GM18517 (cell line): Measurements from ENCODE around the gene LRRC18.

Experiments used
- ATAC-seq: cut with Tn5 transposase; IDR thresholded peaks from one replicate; pipeline ENCODE4 v1.9.1; 2021; ENCODE audit warnings: mild to moderate bottlenecking, moderate library complexity; ENCODE audit not compliant: unreplicated experiment

Gene LRRC18

DNA sequence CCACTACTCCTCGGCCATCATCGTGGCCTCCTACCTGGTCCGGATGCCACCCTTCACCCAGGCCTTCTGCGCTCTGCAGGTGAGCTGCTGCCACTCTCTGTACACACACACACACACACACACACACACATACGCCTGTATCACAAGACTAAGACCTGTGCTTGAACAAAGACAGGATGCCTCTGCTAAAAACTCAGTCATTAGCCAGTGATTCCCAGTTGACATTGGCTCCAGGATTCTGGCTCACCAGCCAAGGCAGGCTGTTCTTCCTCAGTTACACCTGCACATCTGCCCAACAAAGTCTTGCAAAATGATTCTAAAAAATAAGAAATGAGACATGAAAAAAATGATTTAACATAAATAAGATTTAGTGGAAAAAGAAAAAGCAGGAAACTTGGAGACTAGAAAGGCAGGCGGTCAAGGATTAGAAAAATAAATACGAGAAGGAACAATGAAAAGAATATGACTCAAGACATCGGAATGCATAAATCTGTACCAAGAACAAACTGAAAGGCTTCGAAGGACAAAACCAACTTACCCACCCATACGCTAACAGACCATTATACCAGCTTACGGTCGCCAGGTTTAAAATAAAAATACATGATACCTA is 7.4 kb upstream of the LRRC18 start:
- no peak for ATAC-seq

DNA sequence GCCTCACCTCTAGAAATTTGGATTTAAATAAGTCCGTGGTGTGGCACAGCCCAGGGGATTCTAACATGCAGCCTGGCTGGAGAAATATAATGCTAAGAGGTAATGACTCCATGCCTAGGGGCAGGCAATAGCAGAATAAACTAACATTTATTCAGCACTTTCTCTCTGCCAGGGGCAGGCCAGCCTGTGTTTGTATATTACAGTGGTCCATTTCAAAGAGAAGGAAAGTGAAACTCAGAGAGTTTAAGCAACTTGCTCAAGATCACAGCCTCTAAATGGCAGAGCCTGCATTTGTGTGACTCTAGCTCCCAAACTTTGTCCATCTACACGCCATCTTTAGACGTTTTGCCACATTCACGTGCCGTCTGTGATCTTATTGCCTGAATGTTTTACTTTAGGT is 6.7 kb upstream of the LRRC18 start:
- ATAC-seq = no peak

DNA sequence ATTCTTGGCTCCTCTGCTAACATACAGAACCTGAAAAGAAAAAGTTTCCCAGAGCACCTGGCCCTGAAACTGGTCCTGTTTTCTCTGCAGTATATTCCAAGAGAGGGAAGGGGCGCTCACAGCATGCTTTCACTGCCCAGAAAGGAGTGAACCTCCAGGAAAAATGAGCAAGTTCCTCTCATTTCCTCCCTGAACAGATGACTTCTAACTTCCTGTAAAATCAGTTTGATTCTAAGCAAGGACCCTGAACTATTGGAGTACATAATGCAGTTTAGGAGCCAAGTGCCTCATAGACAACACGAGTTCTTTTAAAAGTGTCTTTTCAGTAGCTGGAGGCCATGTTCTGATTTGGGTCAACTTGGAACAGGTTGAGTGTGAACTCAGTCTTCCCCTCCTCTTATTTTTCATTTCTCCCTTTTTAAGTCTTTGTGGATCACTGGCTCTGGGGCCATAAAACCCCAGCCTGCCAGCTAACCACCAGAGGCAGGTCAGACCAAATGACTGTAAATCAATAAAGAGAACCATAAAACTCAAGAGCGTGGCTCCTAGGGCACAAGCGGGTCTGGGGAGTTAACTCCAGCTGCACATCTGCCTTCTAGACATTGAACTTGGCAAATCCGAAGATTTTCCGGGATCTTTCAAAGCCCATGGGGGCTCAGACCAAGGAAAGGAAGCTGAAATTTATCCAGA is 5.9 kb upstream of the LRRC18 start:
- no peak for ATAC-seq

DNA sequence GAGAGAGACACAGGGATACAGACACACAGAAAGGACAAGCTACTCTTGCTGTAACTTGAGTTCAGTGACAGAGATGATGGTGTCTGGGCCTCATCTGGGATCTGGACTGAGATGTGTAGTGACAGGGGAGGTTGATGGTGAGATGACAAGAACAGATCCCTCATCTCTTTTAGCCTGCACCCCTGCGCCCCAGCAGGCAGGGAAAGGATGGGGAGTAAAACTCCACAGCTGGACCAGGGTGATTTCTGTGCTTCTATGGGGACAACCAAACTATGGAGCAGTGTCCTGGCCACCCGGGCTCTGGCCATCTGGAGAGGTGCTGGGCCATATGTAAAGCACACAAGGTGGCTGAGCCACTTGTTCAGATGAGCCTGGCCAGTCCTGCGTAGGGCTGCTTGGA is 4.5 kb upstream of the LRRC18 start:
- ATAC-seq = no peak

DNA sequence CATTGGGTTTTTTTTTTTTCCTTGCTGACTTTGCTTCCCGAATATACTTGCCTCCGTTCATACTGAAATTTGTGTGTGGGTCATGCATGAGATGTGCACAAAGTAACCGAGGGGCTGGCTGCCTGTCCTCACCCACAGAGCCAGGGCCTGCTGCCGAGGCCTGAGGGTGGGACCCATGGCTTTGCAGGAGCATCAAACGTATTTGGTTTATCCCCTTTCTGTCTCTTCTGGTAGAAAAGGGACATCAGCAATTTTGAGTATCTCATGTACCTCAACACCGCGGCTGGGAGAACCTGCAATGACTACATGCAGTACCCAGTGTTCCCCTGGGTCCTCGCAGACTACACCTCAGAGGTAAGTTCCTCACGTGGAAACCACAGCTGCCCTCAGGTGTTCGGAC is 3.5 kb upstream of the LRRC18 start:
- no peak for ATAC-seq

DNA sequence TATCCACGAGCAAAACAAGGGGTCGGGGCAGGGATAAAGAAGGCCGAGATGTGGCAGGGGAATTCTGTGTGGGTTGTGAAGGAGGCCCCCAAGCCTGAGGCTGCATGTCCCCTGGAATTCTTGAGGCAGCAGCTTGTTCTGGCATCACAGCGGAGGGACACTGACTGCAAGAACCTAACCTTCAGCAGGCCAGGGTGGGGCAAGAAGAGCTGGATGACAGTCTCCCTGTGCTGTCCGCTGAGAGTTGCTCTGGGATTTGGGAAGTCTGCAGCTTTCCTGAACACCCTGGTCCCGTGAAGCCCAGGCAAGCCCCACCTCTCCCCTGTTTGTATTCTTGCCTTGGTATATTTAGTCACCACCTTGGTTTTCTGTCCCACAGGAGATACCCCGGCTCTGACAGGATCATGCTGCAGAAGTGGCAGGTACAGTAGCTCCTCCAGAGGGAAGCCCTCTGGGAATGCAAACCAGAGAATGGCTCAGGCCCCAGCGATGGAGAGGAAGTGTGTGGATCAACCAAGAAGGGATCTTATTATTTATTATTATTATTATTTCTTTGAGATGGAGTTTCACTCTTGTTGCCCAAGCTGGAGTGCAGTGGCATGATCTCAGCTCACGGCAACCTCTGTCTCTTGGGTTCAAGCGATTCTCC is 1.9 kb upstream of the LRRC18 start:
- no peak for ATAC-seq

DNA sequence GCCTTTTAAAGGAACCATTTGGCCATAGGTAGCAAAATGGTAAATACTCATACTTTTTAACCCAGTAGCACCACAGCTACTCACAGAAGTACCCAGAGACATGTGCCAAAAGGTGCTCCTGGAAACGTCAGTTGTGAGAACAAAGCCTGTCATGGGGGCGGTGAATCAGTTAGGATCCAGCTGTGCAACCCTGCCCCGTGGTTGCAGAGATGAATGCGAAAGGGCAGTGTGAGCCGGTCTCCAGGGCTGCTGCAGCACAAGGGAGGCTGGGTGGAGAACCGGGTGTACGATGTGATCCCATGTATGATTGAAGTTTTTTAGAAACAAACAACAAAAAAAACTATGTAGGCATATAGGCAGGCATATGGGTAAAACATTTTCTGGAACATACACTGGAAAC is 1.3 kb upstream of the LRRC18 start:
- no peak for ATAC-seq

DNA sequence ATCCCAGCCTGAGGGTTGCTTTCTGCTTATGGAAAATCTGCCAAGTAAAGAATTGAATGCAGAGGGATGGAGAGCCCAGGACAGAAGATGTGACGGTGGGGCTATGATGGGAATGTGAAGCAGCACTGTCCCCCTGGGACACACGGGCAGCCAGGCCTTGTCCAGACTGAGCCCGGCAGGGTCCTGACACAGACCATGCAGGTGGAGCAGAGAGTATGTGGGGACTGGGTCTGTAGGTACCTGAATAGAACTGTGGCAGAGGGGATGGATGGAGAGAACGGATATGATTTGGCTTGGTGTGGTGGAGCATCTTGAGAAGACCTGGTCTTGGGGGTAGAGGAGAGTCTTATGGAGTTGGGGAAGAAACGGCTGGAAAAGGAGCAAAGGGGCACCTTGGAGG is 732 bp upstream of the LRRC18 start:
- no peak for ATAC-seq

DNA sequence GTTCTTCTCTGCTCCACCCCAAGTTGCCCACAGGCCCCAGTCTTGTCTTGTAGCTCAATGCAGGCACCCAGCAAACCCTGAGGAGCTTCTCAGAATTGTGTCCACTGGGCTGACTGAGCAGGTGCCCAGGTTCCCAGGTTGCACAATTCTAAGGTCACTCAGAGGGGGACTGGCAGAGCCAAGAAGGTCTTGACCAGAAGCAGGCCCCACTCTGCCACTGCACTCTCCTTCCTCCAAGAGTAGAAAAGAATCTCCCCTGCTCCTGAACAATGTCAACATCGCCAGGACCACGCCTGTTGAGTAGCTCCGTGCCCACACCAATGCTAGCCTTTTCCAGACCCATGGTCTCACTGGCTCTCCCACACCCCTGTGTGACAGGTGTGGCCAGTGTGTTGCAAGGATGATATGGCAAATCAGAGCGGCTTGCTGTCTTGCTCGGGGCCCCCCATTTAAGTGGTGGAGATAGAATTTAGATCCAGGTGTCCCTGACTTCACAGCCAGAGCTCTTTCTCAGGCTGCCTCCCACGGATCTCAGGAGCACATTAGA is 577 bp downstream of the LRRC18 start:
- ATAC-seq = no peak

DNA sequence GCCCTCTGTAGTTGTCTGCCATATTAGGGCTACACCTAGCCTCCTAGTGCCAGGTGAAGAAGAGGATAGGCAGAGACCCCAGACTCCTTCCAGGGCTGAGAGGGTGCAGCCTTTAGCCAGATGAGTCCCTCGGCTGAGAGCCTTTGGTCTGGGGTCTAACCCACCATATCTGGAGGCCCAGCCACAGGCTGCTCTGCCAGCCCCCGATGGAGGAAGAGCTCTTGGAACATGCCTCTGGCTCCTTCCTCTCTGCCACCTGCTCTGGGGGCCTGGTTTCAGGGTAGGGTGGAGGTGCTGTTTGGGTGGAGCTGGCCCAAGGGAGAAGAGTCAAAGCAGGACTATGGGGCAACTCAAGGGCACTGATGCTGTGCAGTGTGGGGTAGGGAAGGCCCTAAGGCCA is 1.4 kb downstream of the LRRC18 start:
- ATAC-seq = no peak

DNA sequence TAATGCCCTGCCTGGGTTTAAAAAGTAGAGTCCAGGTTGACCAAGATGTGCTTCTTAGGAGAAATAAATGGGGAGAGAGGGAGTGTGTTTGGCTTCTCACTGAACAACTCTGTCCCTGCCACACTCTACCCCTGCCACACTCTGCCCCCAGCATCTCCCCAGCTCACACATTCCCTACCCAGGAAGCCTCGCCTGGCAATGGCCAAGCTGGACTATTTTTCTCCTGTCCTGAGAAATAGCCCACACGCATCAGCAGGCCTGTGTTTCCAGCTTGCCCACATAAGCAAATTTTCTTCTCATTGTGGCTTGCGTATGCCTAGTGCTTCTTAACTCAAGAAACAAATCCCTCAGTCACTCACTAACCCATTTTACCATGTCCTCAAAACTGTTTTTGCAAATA is 1.8 kb downstream of the LRRC18 start:
- ATAC-seq = no peak

DNA sequence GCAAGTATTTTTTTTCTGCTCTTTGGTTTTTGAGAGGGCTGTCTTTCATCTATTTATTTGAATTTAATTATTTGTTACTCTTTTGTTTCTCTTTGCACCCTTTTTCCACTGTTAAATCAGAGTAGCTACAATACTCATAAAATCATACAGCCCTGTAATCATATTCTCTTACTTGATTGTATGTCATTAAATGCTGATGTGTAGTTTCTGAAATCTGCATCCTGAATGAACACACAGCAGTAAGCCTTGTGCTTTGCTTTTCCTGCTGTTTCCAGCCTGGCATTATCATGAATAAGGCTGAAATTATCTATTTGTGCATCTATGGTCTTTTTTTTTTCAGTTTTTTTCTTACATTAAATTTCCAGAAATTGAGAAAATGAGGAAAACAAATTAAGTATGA is 4.1 kb downstream of the LRRC18 start:
- no peak for ATAC-seq

DNA sequence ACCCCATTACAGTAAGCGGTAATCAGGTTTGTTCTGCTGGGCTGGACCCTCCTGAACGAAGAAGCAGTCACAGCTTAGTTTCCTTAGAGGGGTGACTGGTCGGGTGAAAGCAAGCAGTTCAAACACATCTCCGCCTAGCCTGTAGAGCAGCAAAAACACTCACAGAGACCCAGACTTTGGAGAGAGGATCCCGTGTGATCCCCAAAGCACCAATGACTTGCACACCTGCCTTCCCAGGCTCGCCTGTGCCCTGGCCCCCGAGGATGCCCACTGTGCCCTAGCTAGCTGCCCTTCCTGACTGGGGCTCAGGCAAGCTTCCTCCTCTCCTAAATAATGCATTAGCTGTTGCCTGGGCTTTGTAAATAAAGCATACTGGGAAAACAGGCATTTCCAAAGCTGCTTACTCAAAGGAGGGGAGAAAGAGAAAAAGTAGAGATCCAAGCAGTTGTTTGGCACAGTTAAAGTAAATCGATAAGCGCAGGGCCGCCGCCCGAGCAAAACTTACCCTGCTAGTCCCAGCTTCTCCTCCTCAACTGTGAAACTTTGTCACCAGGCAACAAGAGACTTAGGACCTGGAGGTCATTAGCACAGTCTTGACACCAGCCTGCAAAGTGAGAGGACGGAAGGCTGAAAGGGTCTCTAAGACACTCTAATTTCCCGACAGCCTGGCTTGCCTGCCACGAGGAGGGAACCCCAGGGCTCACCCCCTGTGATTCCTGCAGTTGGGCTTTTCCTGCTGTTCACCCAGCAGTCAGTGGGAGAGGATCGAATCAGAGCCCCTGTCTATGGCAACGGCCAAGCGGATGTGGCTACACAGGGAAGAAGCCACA is 4.8 kb downstream of the LRRC18 start:
- ATAC-seq = no peak

DNA sequence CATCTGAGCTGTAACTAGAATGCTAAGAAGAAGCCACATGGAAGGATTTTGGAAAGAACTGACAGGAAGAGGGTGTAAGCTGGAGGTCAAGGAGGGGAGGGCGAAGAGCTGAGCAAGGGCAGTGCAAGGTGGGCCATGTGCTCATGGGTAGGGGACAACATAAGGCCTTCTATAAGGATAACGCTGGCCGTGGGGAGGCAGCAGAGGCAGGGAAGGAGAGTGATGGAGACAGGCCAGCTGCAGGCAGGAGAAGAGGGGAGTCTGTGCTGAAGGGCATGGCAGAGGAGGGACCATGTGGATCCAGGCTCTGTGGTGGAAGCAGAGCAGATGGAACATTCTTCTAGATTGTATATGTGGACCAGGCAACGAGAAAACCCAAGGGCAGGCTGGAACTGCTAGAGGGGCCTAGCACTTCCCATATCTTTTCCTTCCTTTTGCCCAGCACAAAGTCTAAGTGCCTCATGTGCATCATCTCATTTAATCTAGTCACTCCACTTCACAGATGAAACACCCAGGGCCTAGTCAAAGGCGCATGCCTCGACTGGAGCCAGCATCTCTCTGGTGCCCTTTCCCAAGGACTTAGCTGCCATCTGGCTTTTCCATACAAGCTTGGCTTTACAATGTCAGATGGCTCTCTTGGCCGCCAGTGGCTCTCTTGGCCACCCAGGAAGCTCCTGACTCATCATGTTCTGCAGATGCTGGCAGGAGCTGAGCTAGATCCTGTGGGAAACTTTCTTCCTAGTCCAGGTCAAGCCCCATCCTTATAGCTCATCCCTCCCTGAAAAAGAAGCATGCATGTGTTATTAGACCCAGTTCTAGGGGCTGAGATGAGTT is 6.6 kb downstream of the LRRC18 start:
- no peak for ATAC-seq

DNA sequence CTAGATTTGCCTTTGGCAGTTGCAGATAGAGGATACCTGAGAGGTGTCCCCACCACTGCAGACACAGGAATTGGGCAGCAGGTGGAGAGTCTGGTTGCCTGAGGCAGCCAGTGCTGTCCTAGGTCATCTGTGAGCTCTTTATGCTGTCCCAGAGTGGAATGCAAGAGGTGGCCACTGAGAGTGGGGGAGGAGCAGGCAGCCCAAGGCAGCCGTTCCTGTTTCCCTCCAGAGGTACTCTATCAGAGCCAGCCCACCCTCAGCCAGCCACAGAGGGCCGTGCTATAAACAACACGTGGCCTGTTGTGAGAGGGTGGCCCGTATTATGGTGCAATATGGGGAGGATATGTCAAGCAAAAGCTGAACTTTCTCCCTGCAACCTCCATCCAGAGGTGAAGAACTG is 8.5 kb downstream of the LRRC18 start:
- no peak for ATAC-seq

DNA sequence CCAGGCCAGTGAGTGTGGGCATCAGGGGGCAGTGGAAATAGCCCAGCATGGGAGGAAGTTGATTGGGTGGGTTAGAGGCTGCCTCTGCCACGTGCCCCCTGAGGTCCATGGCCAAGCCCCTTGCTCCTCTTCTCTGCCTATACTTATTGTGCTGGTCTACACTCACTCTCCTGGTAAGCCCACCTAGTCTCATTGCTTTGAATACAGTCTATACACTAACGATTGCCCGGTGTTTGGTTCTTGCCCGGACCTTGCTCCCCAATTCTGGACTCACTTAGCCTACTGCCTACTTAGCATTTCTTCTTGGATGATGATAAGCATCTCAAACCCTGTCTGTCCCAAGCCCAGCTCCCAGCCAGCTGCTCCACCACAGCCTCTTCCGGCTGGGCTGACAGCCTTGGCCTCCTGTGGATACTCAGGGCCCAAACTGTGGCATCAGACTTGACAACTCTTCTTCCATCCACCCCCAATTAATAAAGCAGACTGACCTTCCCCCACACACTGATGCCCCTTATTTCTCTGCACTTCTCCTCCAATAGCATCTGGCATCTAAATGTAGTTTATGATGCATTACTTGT is 10.1 kb downstream of the LRRC18 start:
- no peak for ATAC-seq

DNA sequence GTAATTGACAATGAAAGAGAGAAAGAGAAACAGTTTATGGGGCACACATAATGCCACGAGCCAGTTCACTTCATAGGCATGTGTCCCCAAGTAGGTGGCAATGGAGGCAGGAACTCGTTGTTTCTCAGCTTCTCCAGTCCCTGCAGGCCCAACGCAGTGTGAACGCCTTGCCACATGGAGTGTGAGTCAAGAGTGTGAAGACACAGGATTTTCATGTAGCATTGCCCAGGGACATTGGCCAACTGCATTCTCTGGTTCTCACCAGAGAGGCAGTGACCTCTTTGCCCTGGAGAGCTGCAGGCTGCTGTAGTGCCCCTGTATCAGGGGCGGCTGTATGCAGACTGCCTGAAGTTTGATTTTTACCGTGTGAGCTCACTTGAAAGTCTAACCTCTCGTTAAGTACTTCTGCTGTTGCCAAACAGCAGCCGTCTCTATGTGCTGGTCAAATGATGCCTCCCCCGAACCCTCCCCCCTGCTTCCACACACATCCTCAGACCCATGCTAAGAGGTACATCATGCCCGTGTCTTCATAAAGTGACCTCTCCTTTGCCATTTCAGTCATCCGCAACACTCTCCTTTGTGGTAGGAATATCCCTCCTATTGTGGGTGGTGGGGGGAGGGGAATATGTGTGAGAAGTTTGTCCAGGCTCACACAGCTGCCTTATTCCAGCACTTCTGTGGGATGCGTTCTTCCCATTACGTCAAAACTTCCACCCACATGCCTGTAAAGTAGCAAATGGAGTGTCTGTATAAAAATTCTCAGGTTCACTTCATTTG is 12.7 kb downstream of the LRRC18 start:
- ATAC-seq = no peak

DNA sequence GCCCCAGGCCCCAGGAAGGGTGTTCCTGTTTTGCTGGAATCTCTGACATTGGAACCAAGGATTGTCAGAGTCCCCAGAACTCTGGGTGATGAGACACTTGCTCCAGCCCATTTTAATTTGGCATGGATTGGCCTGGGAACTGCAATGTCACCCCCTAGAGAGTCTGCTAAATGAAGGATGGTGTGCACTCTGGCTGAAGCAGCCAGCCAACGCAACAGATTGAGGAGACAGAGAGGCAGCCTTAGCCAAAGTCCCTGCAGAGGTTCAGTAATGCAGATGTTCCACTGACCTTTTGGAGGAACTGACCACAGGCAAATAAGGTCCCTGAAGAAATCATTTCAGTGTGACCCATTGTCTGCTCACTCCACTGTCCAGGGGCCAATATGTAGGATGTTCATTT is 13.4 kb downstream of the LRRC18 start:
- no peak for ATAC-seq

DNA sequence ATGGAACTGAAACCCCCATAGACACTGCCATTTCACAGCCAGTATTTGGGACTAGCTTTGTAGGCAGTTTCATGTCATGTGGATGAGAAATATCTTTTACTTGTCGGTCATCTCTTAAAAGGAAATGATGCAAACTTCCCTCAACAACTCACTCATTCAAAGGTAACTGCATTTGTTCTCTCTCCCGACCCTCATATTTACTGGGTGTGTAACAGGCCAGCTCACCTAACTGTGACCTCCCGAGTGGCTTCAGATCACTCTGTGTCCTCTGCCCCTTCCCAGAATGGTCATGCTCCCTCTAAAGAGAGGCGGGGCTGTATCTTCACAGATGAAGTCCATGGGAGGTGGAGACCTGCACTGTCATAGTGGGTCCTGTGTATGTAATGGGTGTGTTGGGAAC is 14.7 kb downstream of the LRRC18 start:
- ATAC-seq = no peak
